CD4-positive, CD25-positive, alpha-beta regulatory T cell (primary cell): ENCODE measurements around the gene INPP4B. TPM values are rescaled to one million over a fixed set of nuclear protein-coding genes. Genes with fewer than 3 reads are reported as not detected.

Source experiments
- ATAC-seq, 2 donors: fragments of 150-1000 bp; cut with Tn5 transposase; one replicate each; pipeline ENCODE4 v1.10.0; 2021; ENCODE audit warnings: low read depth in 2 of 2, moderate number of reproducible peaks in 2 of 2, moderate library complexity in 1 of 2
- DNase-seq, 3 donors: peaks; one replicate each; pipeline versions ENCODE4 v3.0.0 to v3.0.0-alpha.2; 2012 to 2022; ENCODE audit warnings: mixed read lengths in 1 of 3
- H3K27ac ChIP-seq: one replicate; pipeline ENCODE4 v1.7.0; 2013; ENCODE audit warnings: mild to moderate bottlenecking, low read length; ENCODE audit not compliant: insufficient read depth, poor library complexity, severe bottlenecking
- H3K27me3 ChIP-seq: one replicate; pipeline ENCODE4 v1.7.0; 2013; ENCODE audit warnings: low read length; ENCODE audit not compliant: control insufficient read depth, insufficient read depth
- H3K36me3 ChIP-seq: one replicate; pipeline ENCODE4 v1.7.0; 2013; ENCODE audit warnings: mild to moderate bottlenecking, low read length, moderate library complexity; ENCODE audit not compliant: control insufficient read depth, insufficient read depth
- H3K4me1 ChIP-seq: 2 replicates; pipeline ENCODE4 v1.7.0; 2013; ENCODE audit warnings: mild to moderate bottlenecking, low read length; ENCODE audit not compliant: insufficient read depth, control insufficient read depth, poor library complexity, severe bottlenecking
- H3K4me3 ChIP-seq: one replicate; pipeline ENCODE4 v1.7.0; 2013; ENCODE audit warnings: low read depth, mild to moderate bottlenecking, low read length, moderate library complexity
- H3K9me3 ChIP-seq, 2 experiments: 1 replicate in 1 of 2; 2 replicates in 1 of 2; pipeline ENCODE4 v1.7.0; 2013; ENCODE audit warnings: low read length in 2 of 2, mild to moderate bottlenecking in 1 of 2, moderate library complexity in 1 of 2; ENCODE audit not compliant: control insufficient read depth in 2 of 2
- H3K27ac Mint-ChIP-seq, 3 donors: one replicate each; pipeline ENCODE4 v1.8.0; 2020 to 2022; ENCODE audit warnings: mild to moderate bottlenecking in 3 of 3, mixed read lengths in 3 of 3, moderate library complexity in 2 of 3
- H3K27me3 Mint-ChIP-seq: one replicate; pipeline ENCODE4 v1.8.0; 2022; ENCODE audit warnings: mild to moderate bottlenecking, mixed read lengths
- H3K36me3 Mint-ChIP-seq: one replicate; pipeline ENCODE4 v1.8.0; 2020; ENCODE audit warnings: mixed read lengths
- H3K4me1 Mint-ChIP-seq, 4 donors: one replicate each; pipeline ENCODE4 v1.8.0; 2020 to 2022; ENCODE audit warnings: mixed read lengths in 4 of 4, mild to moderate bottlenecking in 1 of 4
- H3K4me3 Mint-ChIP-seq, 4 donors: one replicate each; pipeline ENCODE4 v1.8.0; 2020 to 2022; ENCODE audit warnings: mild to moderate bottlenecking in 4 of 4, mixed read lengths in 4 of 4, moderate library complexity in 3 of 4
- H3K9me3 Mint-ChIP-seq, 7 donors: one replicate each; pipeline ENCODE4 v1.8.0; 2020 to 2022; ENCODE audit warnings: mixed read lengths in 7 of 7, mild to moderate bottlenecking in 3 of 7, moderate library complexity in 2 of 7
- polyA plus RNA-seq, 4 donors: library from polyadenylated mRNA; unstranded; fragments of 300-500 nt; fragmentation: Illumina TruSeq; gene quantifications; one replicate each; pipeline ENCODE4 v1.2.3, GENCODE V29; 2021
- total RNA-seq: library from RNA; stranded (reverse); gene quantifications from one replicate; pipeline ENCODE4 v1.2.3, GENCODE V29; 2022

Gene INPP4B
- total and polyA plus RNA-seq, 5 donors from 2014 or later, result 37.6 to 89.4 (median 44.6) TPM

- Histone ChIP-seq H3K9me3 (no peaks in the 10 kb centered on the region), H3K4me3 (no peak overlapping the region), H3K27me3 (no peaks in the 10 kb centered on the region), H3K36me3 (peaks cover 36% of the 10 kb centered on the region), H3K4me1 (no peaks in the 10 kb centered on the region), H3K27ac (no peak overlapping the region)
- no peak for ATAC-seq
- peaks cover 0 to 1% (median 0%) of the 10 kb centered on the region in 7 donors for H3K9me3 Mint-ChIP-seq
- peaks cover 53% of the 10 kb centered on the region for H3K36me3 Mint-ChIP-seq
- no peak overlapping the region for H3K27ac Mint-ChIP-seq
- no peaks in the 10 kb centered on the region for H3K27me3 Mint-ChIP-seq
- no peak for DNase-seq
- H3K4me1 Mint-ChIP-seq, result peaks cover 9 to 16% (median 14%) of the 10 kb centered on the region in 4 donors
- H3K4me3 Mint-ChIP-seq, result no peak overlapping the region
Measured at GRCh38 chr4:142156256-142156655, 689.8 kb downstream of the INPP4B start.

- Histone ChIP-seq H3K27ac (no peak overlapping the region), H3K27me3 (no peaks in the 10 kb centered on the region), H3K9me3 (no peaks in the 10 kb centered on the region), H3K36me3 (peaks cover 30% of the 10 kb centered on the region), H3K4me3 (no peak overlapping the region), H3K4me1 (no peaks in the 10 kb centered on the region)
- no peak for ATAC-seq
- Mint-ChIP-seq H3K9me3 (peaks cover 0 to 1% (median 0%) of the 10 kb centered on the region in 7 donors), H3K27ac (peak overlapping the region in 1 of 3 donors; percentile 38), H3K36me3 (peaks cover 52% of the 10 kb centered on the region), H3K4me3 (no peak overlapping the region), H3K4me1 (peaks cover 12 to 20% (median 16%) of the 10 kb centered on the region in 4 donors), H3K27me3 (no peaks in the 10 kb centered on the region)
- DNase-seq, result no peak
Measured at GRCh38 chr4:142155347-142155746, 690.8 kb downstream of the INPP4B start.

- Histone ChIP-seq H3K27ac (no peak overlapping the region), H3K4me3 (no peak overlapping the region), H3K27me3 (no peaks in the 10 kb centered on the region), H3K36me3 (peaks cover 24% of the 10 kb centered on the region), H3K4me1 (no peaks in the 10 kb centered on the region), H3K9me3 (no peaks in the 10 kb centered on the region)
- no peak for ATAC-seq
- no peaks in the 10 kb centered on the region for H3K27me3 Mint-ChIP-seq
- peaks cover 54% of the 10 kb centered on the region for H3K36me3 Mint-ChIP-seq
- peaks cover 0 to 1% (median 0%) of the 10 kb centered on the region in 7 donors for H3K9me3 Mint-ChIP-seq
- H3K27ac Mint-ChIP-seq, result no peak overlapping the region
- no peak overlapping the region for H3K4me3 Mint-ChIP-seq
- DNase-seq, result no peak
- H3K4me1 Mint-ChIP-seq, result peaks cover 21 to 32% (median 26%) of the 10 kb centered on the region in 4 donors
Measured at GRCh38 chr4:142150483-142150882, 695.6 kb downstream of the INPP4B start.

- peaks cover 44% of the 10 kb centered on the region for H3K36me3 Mint-ChIP-seq
- no peaks in the 10 kb centered on the region for H3K4me1 ChIP-seq
- H3K9me3 Mint-ChIP-seq, result no peaks in the 10 kb centered on the region
- no peak overlapping the region for H3K27ac Mint-ChIP-seq
- no peaks in the 10 kb centered on the region for H3K27me3 ChIP-seq
- DNase-seq (no peak), ATAC-seq (no peak)
- no peaks in the 10 kb centered on the region for H3K9me3 ChIP-seq
- H3K36me3 ChIP-seq, result peaks cover 33% of the 10 kb centered on the region
- peaks cover 31 to 46% (median 40%) of the 10 kb centered on the region in 4 donors for H3K4me1 Mint-ChIP-seq
- no peaks in the 10 kb centered on the region for H3K27me3 Mint-ChIP-seq
- no peak overlapping the region for H3K4me3 Mint-ChIP-seq
- H3K27ac ChIP-seq, result no peak overlapping the region
- no peak overlapping the region for H3K4me3 ChIP-seq
Measured at GRCh38 chr4:142144813-142145212, 701.3 kb downstream of the INPP4B start.

GRCh38 chr4:142142366-142143054, 703.6 kb downstream of the INPP4B start:
- Mint-ChIP-seq H3K9me3 (no peaks in the 10 kb centered on the region), H3K4me1 (peaks cover 25 to 47% (median 33%) of the 10 kb centered on the region in 4 donors), H3K36me3 (peaks cover 37% of the 10 kb centered on the region), H3K4me3 (no peak overlapping the region), H3K27ac (peak overlapping the region in 2 of 3 donors; percentile 74 to 75), H3K27me3 (no peaks in the 10 kb centered on the region)
- H3K4me3 ChIP-seq, result no peak overlapping the region
- H3K9me3 ChIP-seq, result no peaks in the 10 kb centered on the region
- H3K4me1 ChIP-seq, result no peaks in the 10 kb centered on the region
- H3K27me3 ChIP-seq, result no peaks in the 10 kb centered on the region
- peak overlapping the region; percentile 51 for H3K27ac ChIP-seq
- DNase-seq, result no peak
- H3K36me3 ChIP-seq, result peaks cover 35% of the 10 kb centered on the region
- ATAC-seq, result no peak

- Mint-ChIP-seq H3K36me3 (peaks cover 40% of the 10 kb centered on the region), H3K27ac (peak overlapping the region in 1 of 3 donors; percentile 14), H3K4me1 (peaks cover 24 to 45% (median 32%) of the 10 kb centered on the region in 4 donors), H3K4me3 (peak overlapping the region in 1 of 4 donors; percentile 85), H3K9me3 (no peaks in the 10 kb centered on the region), H3K27me3 (no peaks in the 10 kb centered on the region)
- Histone ChIP-seq H3K27me3 (no peaks in the 10 kb centered on the region), H3K36me3 (peaks cover 32% of the 10 kb centered on the region), H3K27ac (peak overlapping the region; percentile 51), H3K4me3 (no peak overlapping the region), H3K4me1 (no peaks in the 10 kb centered on the region), H3K9me3 (no peaks in the 10 kb centered on the region)
- no peak for ATAC-seq
- no peak for DNase-seq
Measured at GRCh38 chr4:142141224-142141623, 704.9 kb downstream of the INPP4B start.

- ATAC-seq (no peak), DNase-seq (no peak)
- H3K9me3 ChIP-seq, result no peaks in the 10 kb centered on the region
- no peak overlapping the region for H3K4me3 ChIP-seq
- H3K27me3 ChIP-seq, result no peaks in the 10 kb centered on the region
- peaks cover 9 to 19% (median 12%) of the 10 kb centered on the region in 4 donors for H3K4me1 Mint-ChIP-seq
- no peak overlapping the region for H3K27ac ChIP-seq
- peak overlapping the region; percentile 50 to 70 (median 66) for H3K27ac Mint-ChIP-seq
- H3K9me3 Mint-ChIP-seq, result no peaks in the 10 kb centered on the region
- no peak overlapping the region for H3K4me3 Mint-ChIP-seq
- H3K4me1 ChIP-seq, result peaks cover 12% of the 10 kb centered on the region
- no peaks in the 10 kb centered on the region for H3K27me3 Mint-ChIP-seq
- H3K36me3 ChIP-seq, result peaks cover 14% of the 10 kb centered on the region
- H3K36me3 Mint-ChIP-seq, result peaks cover under 1% of the 10 kb centered on the region
Measured at GRCh38 chr4:142130666-142131065, 715.4 kb downstream of the INPP4B start.

- no peaks in the 10 kb centered on the region for H3K9me3 ChIP-seq
- peak overlapping the region; percentile 48 to 82 (median 66) for H3K27ac Mint-ChIP-seq
- no peaks in the 10 kb centered on the region for H3K27me3 Mint-ChIP-seq
- peak overlapping the region; percentile 16 for H3K27ac ChIP-seq
- no peaks in the 10 kb centered on the region for H3K27me3 ChIP-seq
- no peak overlapping the region for H3K4me3 ChIP-seq
- ATAC-seq, result no peak
- peaks cover 9 to 23% (median 12%) of the 10 kb centered on the region in 4 donors for H3K4me1 Mint-ChIP-seq
- DNase-seq, result no peak
- H3K4me1 ChIP-seq, result peaks cover 12% of the 10 kb centered on the region
- peaks cover 8% of the 10 kb centered on the region for H3K36me3 ChIP-seq
- H3K4me3 Mint-ChIP-seq, result no peak overlapping the region
- no peaks in the 10 kb centered on the region for H3K9me3 Mint-ChIP-seq
- H3K36me3 Mint-ChIP-seq, result peaks cover 4% of the 10 kb centered on the region
Measured at GRCh38 chr4:142129931-142130330, 716.2 kb downstream of the INPP4B start.
